HuH-7.5 (cell line): ENCODE results near the gene OVCA2.

Source experiments
- DNase-seq: peaks from one replicate; pipeline ENCODE4 v3.0.0; 2011; ENCODE audit warnings: low spot score

The OVCA2 gene

GRCh38 chr17:2065949-2066400 is 24.2 kb downstream of the OVCA2 start:
- DNase-seq, result no peak

- no peak for DNase-seq
Measured at GRCh38 chr17:2067048-2067561, 25.3 kb downstream of the OVCA2 start.

- DNase-seq, result no peak
Measured at GRCh38 chr17:2067608-2068024, 25.8 kb downstream of the OVCA2 start.

GRCh38 chr17:2068031-2068518 is 26.3 kb downstream of the OVCA2 start:
- DNase-seq, result no peak

GRCh38 chr17:2068519-2069051 is 26.8 kb downstream of the OVCA2 start:
- no peak for DNase-seq

GRCh38 chr17:2070241-2071023 is 28.6 kb downstream of the OVCA2 start:
- no peak for DNase-seq

- DNase-seq, result no peak
Measured at GRCh38 chr17:2071024-2071385, 29.2 kb downstream of the OVCA2 start.

GRCh38 chr17:2071455-2072281 is 29.8 kb downstream of the OVCA2 start:
- no peak for DNase-seq

- DNase-seq, result no peak
Measured at GRCh38 chr17:2074919-2075318, 33.1 kb downstream of the OVCA2 start.

- DNase-seq, result no peak
Measured at GRCh38 chr17:2075336-2076086, 33.7 kb downstream of the OVCA2 start.

GRCh38 chr17:2076087-2076984 is 34.5 kb downstream of the OVCA2 start:
- no peak for DNase-seq

- no peak for DNase-seq
Measured at GRCh38 chr17:2077040-2077439, 35.2 kb downstream of the OVCA2 start.

- DNase-seq, result no peak
Measured at GRCh38 chr17:2081564-2081963, 39.7 kb downstream of the OVCA2 start.

GRCh38 chr17:2082003-2082781 is 40.4 kb downstream of the OVCA2 start:
- no peak for DNase-seq

- DNase-seq, result no peak
Measured at GRCh38 chr17:2083613-2084035, 41.8 kb downstream of the OVCA2 start.

GRCh38 chr17:2084036-2084765 is 42.4 kb downstream of the OVCA2 start:
- no peak for DNase-seq

GRCh38 chr17:2084766-2085647 is 43.2 kb downstream of the OVCA2 start:
- no peak for DNase-seq

- DNase-seq, result no peak
Measured at GRCh38 chr17:2085648-2085949, 43.8 kb downstream of the OVCA2 start.
